ENCODE data around the gene TUBE1. TPM values are rescaled to one million over a fixed set of nuclear protein-coding genes. Genes with fewer than 3 reads are reported as not detected.

The TUBE1 gene
- polyA plus RNA-seq, 1 of the 3 experiments (the other 2 are of a cell fraction): 11.9 TPM

GRCh38 chr6:112114577-112115223 is 27.4 kb upstream of the TUBE1 start:
- Histone ChIP-seq H3K9ac (no peak overlapping the region), H2AFZ (ENCODE audit: low read depth) (no peak overlapping the region), H3K4me3 (ENCODE audit: low read depth in 2 of 2, low read length in 1 of 2) (no peak overlapping the region), H3K9me3 (no peaks in the 10 kb centered on the region), H3K36me3 (replicated peaks in 1 of 2; ENCODE audit: control insufficient read depth in 1 of 2, insufficient read depth in 2 of 2, low read length in 1 of 2) (peaks cover 0 to 39% of the 10 kb centered on the region in 2 experiments), H3K4me1 (ENCODE audit: control insufficient read depth in 1 of 2, insufficient read depth in 2 of 2, low read depth in 1 of 2, low read length in 1 of 2) (peaks cover 0 to 8% of the 10 kb centered on the region in 2 experiments; a peak in 2 of 4 replicates), H3K79me2 (ENCODE audit: insufficient read depth) (no peaks in the 10 kb centered on the region), H3F3A (replicated peaks; ENCODE audit: insufficient read depth) (no peaks in the 10 kb centered on the region), H3K27ac (ENCODE audit: low read depth in 2 of 2, low read length in 1 of 2) (no peak overlapping the region), H4K20me1 (ENCODE audit: insufficient read depth) (no peaks in the 10 kb centered on the region), H3K9me2 (no peaks in the 10 kb centered on the region), H3K27me3 (ENCODE audit: insufficient read depth) (no peaks in the 10 kb centered on the region), H3K4me2 (no peak overlapping the region)
- TF ChIP-seq MXI1 (IDR thresholded peaks at IDR 0.05; ENCODE audit: low read depth, low read length) (no peak), SMC3 (IDR thresholded peaks at IDR 0.05; ENCODE audit: low read depth, low read length) (no peak), MEF2A (IDR thresholded peaks at IDR 0.05; ENCODE audit: borderline replicate concordance, low read depth) (no peak), RXRA (IDR thresholded peaks at IDR 0.05; ENCODE audit: borderline replicate concordance, low read depth) (no peak), FOXJ3 (CRISPR knock-in tag; IDR thresholded peaks at IDR 0.05) (no peak), TEAD4 (IDR thresholded peaks at IDR 0.05; ENCODE audit: borderline replicate concordance, insufficient read depth) (no peak), NFIC (IDR thresholded peaks at IDR 0.05; ENCODE audit: borderline replicate concordance) (no peak), NRF1 (IDR thresholded peaks at IDR 0.05; ENCODE audit: low read depth, low read length) (no peak), POLR2AphosphoS5 (IDR thresholded peaks at IDR 0.05; ENCODE audit: low read depth, low read length) (no peak), GABPA (IDR thresholded peaks at IDR 0.05; ENCODE audit: low read depth) (no peak), GATA2 (CRISPR knock-in tag; IDR thresholded peaks at IDR 0.05) (no peak), TAF1 (IDR thresholded peaks at IDR 0.05; ENCODE audit: borderline replicate concordance, low read depth, low read length) (no peak), RCOR1 (IDR thresholded peaks at IDR 0.05; ENCODE audit: low read length) (no peak), FOXM1 (IDR thresholded peaks at IDR 0.05; ENCODE audit: low read depth) (no peak), ZBTB33 (IDR thresholded peaks at IDR 0.05; ENCODE audit: borderline replicate concordance, low read depth) (no peak), EZH2phosphoT487 (IDR thresholded peaks at IDR 0.05; ENCODE audit: borderline replicate concordance, low read depth) (no peak), FOSL2 (IDR thresholded peaks at IDR 0.05; ENCODE audit: borderline replicate concordance, low read depth) (no peak)
- TF ChIP-seq, protein P1, sequence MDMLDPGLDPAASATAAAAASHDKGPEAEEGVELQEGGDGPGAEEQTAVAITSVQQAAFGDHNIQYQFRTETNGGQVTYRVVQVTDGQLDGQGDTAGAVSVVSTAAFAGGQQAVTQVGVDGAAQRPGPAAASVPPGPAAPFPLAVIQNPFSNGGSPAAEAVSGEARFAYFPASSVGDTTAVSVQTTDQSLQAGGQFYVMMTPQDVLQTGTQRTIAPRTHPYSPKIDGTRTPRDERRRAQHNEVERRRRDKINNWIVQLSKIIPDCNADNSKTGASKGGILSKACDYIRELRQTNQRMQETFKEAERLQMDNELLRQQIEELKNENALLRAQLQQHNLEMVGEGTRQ (IDR thresholded peaks at IDR 0.05; ENCODE audit: borderline replicate concordance, low read depth, low read length): no peak
- TF ChIP-seq, protein P2, sequence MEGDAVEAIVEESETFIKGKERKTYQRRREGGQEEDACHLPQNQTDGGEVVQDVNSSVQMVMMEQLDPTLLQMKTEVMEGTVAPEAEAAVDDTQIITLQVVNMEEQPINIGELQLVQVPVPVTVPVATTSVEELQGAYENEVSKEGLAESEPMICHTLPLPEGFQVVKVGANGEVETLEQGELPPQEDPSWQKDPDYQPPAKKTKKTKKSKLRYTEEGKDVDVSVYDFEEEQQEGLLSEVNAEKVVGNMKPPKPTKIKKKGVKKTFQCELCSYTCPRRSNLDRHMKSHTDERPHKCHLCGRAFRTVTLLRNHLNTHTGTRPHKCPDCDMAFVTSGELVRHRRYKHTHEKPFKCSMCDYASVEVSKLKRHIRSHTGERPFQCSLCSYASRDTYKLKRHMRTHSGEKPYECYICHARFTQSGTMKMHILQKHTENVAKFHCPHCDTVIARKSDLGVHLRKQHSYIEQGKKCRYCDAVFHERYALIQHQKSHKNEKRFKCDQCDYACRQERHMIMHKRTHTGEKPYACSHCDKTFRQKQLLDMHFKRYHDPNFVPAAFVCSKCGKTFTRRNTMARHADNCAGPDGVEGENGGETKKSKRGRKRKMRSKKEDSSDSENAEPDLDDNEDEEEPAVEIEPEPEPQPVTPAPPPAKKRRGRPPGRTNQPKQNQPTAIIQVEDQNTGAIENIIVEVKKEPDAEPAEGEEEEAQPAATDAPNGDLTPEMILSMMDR (IDR thresholded peaks at IDR 0.05): no peak
- TF ChIP-seq, protein P3, sequence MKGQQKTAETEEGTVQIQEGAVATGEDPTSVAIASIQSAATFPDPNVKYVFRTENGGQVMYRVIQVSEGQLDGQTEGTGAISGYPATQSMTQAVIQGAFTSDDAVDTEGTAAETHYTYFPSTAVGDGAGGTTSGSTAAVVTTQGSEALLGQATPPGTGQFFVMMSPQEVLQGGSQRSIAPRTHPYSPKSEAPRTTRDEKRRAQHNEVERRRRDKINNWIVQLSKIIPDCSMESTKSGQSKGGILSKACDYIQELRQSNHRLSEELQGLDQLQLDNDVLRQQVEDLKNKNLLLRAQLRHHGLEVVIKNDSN (IDR thresholded peaks at IDR 0.05; ENCODE audit: borderline replicate concordance, low read depth): no peak
- WGBS (ENCODE audit: low lambda C conversion rate): 91% methylated on average over 3 of the region's 3 CpGs
- DNase-seq: no peak
- ChIA-PET POLR2A (no interaction called here), CTCF (interaction anchor here (1.4 kb wide), 1 partner anchor 11 kb away, joined by 5 read pairs; no protein-coding TSS in a partner anchor)

All from SK-N-SH (cell line).